ENCODE measurements around the gene KRTAP5-2. TPM values are rescaled to one million over a fixed set of nuclear protein-coding genes. Genes with fewer than 3 reads are reported as not detected.
"Not testable (repeated sequence)": the region's sequence is repeated elsewhere in the genome, so short reads cannot be mapped to it uniquely, and the experiment has no call there.

KRTAP5-2 gene, protein sequence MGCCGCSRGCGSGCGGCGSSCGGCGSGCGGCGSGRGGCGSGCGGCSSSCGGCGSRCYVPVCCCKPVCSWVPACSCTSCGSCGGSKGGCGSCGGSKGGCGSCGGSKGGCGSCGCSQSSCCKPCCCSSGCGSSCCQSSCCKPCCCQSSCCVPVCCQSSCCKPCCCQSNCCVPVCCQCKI
- not detected for total RNA-seq

- DNase-seq (ENCODE audit: low spot score) (no peak), ATAC-seq (ENCODE audit: low FRiP score) (no peak)
- no peak for TF ChIP-seq CTCF (IDR thresholded peaks at IDR 0.05)
Measured at GRCh38 chr11:1597994-1598380, at the start of gene KRTAP5-2. Gene KRTAP5-2 (minus strand): TSS chr11:1598294. CDS start chr11:1598250, 44 bp downstream.

- DNase-seq (ENCODE audit: low spot score); ATAC-seq (ENCODE audit: low FRiP score): not testable (repeated sequence)
Measured at GRCh38 chr11:1646540-1646939, 48.4 kb upstream of the KRTAP5-2 start.

DNA sequence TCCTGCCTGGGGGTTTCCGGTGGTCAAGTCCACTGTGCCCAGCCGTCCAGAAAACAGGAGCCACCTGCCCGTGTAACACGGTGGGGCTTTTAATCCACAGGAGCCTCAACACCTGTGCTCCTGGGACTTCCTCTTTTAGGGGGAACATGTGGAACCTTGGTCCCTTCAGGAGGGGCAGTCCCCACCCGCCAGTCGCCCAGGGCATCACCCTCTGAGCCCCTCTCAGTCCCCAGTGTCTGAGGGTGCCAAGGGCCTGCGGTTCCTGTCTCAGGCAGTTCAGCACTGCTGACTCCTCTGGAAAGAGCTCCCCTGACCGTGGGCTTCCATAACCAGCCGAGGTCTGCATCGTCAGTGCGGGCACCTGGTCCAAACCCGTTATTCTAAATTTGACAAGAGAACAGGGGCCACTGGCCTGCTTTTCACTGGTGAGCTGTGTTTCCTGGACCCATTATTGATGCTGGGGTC is 47.3 kb upstream of the KRTAP5-2 start:
- ATAC-seq (ENCODE audit: low FRiP score) (no peak), DNase-seq (ENCODE audit: low spot score) (no peak)
- no peak for TF ChIP-seq CTCF (IDR thresholded peaks at IDR 0.05)

- DNase-seq (ENCODE audit: low spot score) = no peak
- no peak for TF ChIP-seq CTCF (IDR thresholded peaks at IDR 0.05)
- ATAC-seq (ENCODE audit: low FRiP score) = no peak
Measured at GRCh38 chr11:1644601-1645356, 46.7 kb upstream of the KRTAP5-2 start.

DNA sequence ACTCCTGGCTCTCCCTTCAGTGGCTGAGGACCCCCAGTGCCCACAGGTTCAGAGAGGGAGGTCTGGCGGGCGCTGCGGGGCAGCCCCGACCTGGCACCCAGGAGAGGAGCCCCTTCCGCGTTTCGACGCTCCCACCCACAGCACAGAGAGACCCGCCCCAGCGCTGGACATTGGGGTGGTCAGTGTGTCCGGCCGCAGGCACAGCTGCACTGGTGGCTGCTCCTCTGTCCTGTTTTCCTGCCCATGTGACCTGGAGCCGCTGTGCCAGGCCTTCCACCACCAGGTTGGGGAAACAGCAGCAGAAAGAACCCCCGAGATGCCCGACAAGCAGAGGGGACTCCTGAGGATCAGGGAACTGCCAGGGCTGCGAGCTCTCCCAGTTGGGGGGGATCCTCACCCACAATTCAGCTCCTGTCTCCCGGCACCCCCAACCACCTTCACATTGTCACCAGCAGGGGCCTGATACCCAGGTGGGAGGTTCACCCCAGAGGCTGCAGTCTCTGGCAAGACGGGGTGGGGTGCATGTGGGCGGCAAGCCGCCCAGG is 45.1 kb upstream of the KRTAP5-2 start:
- DNase-seq (ENCODE audit: low spot score) (no peak), ATAC-seq (ENCODE audit: low FRiP score) (no peak)
- no peak for TF ChIP-seq CTCF (IDR thresholded peaks at IDR 0.05)

DNA sequence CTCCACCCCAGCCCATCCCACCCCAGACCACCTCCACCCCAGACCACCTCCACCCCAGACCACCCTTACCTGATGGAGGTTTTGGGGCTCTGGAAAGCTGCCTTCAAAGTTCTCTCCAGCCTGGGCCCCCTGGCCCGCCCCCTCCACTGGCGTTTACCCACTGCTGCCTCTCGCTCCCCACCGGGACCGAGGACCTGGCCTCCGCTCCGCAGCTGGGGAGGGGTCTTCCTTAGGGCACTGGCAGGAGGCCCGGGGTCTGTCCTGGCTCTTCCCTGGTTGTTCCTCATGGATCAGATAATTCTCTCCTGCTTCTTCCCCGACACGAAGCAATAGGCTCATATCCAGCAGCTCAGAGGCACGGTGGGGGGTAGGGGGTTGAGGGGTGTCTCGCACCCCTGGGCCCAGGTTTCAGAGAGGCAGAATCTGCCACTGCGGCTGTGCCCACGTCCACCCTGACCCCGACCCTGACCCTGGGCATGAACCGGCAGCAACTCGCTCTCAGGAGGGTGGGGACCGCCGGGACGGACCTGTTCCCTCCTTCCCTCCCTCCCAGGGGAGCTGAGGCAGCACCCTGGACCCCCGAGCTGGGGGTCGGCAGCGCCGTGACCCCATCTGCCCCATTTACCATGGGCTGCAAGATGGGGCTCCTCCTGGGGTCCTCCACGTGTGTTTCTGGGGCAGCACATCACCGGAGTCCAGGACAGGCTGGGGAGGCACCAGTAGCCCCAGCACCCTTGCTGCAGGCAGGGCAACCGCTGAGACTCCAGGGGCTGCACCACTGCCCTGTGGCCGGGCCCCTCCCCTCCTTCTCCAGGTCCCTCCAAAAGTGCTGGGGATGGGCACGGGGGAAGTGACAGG is 44.4 kb upstream of the KRTAP5-2 start:
- DNase-seq (ENCODE audit: low spot score) = no peak
- ATAC-seq (ENCODE audit: low FRiP score) = no peak
- no peak for TF ChIP-seq CTCF (IDR thresholded peaks at IDR 0.05)

- no peak for DNase-seq (ENCODE audit: low spot score)
- ATAC-seq (ENCODE audit: low FRiP score) = no peak
- no peak for TF ChIP-seq CTCF (IDR thresholded peaks at IDR 0.05)
Measured at GRCh38 chr11:1641096-1641495, 43.0 kb upstream of the KRTAP5-2 start.
